ENCODE measurements around the gene GNAO1. TPM values are rescaled to one million over a fixed set of nuclear protein-coding genes. Genes with fewer than 3 reads are reported as not detected.

GNAO1 gene
- total and polyA plus RNA-seq, 9 of the 15 experiments (the other 6 are each of a cell fraction or from before 2014, with no cell fraction given), result 0.07 to 0.42 (median 0.08) TPM; not detected in 5

GRCh38 chr16:56246051-56246817 lies 54.9 kb downstream of the GNAO1 start:
- POLR2A ChIA-PET, result interaction anchor here (0.7 to 1.7 kb wide), 5 partner anchors 9 to 19 kb away, joined by 3 to 7 read pairs (median 3); no protein-coding TSS in a partner anchor
- TF ChIP-seq, protein P1, sequence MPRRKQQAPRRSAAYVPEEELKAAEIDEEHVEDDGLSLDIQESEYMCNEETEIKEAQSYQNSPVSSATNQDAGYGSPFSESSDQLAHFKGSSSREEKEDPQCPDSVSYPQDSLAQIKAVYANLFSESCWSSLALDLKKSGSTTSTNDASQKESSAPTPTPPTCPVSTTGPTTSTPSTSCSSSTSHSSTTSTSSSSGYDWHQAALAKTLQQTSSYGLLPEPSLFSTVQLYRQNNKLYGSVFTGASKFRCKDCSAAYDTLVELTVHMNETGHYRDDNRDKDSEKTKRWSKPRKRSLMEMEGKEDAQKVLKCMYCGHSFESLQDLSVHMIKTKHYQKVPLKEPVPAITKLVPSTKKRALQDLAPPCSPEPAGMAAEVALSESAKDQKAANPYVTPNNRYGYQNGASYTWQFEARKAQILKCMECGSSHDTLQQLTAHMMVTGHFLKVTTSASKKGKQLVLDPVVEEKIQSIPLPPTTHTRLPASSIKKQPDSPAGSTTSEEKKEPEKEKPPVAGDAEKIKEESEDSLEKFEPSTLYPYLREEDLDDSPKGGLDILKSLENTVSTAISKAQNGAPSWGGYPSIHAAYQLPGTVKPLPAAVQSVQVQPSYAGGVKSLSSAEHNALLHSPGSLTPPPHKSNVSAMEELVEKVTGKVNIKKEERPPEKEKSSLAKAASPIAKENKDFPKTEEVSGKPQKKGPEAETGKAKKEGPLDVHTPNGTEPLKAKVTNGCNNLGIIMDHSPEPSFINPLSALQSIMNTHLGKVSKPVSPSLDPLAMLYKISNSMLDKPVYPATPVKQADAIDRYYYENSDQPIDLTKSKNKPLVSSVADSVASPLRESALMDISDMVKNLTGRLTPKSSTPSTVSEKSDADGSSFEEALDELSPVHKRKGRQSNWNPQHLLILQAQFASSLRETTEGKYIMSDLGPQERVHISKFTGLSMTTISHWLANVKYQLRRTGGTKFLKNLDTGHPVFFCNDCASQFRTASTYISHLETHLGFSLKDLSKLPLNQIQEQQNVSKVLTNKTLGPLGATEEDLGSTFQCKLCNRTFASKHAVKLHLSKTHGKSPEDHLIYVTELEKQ (CRISPR knock-in tag; IDR thresholded peaks at IDR 0.05), result no peak
- no peak for TF ChIP-seq STAG1 (CRISPR knock-in tag; IDR thresholded peaks at IDR 0.05; ENCODE audit: borderline replicate concordance)
- TF ChIP-seq BHLHE40 (IDR thresholded peaks at IDR 0.05; ENCODE audit: low read length), result 0 out of 2 replicates have a peak, but pooled peaks have one; percentile 30
- no peak for TF ChIP-seq KDM2B (CRISPR knock-in tag; IDR thresholded peaks at IDR 0.05)
- no peak for TF ChIP-seq HIVEP1 (CRISPR knock-in tag; IDR thresholded peaks at IDR 0.05)
- TF ChIP-seq RNF2 (IDR thresholded peaks at IDR 0.05), result no peak
- 0 out of 2 replicates have a peak, but pooled peaks have one; percentile 5 for TF ChIP-seq CREM (IDR thresholded peaks at IDR 0.05; ENCODE audit: low read depth)
- TF ChIP-seq TCFL5 (CRISPR knock-in tag; conservative IDR thresholded peaks at IDR 0.05), result no peak
- no peak for TF ChIP-seq KAT8 (IDR thresholded peaks at IDR 0.05; ENCODE audit: low read depth)
- no peak for TF ChIP-seq PHF8 (IDR thresholded peaks at IDR 0.05; ENCODE audit: borderline replicate concordance, low read length)
- no peak for TF ChIP-seq NFIX (CRISPR knock-in tag; IDR thresholded peaks at IDR 0.05; ENCODE audit: low read depth)
- TF ChIP-seq USF2 (CRISPR knock-in tag; IDR thresholded peaks at IDR 0.05), result peak; percentile 26; the same call in 1 of the 2 replicates
- no peak for TF ChIP-seq COPS2 (conservative IDR thresholded peaks at IDR 0.05)
- TF ChIP-seq, protein P2, sequence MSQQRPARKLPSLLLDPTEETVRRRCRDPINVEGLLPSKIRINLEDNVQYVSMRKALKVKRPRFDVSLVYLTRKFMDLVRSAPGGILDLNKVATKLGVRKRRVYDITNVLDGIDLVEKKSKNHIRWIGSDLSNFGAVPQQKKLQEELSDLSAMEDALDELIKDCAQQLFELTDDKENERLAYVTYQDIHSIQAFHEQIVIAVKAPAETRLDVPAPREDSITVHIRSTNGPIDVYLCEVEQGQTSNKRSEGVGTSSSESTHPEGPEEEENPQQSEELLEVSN (IDR thresholded peaks at IDR 0.05; ENCODE audit: borderline replicate concordance in 1 of 2, extremely low read depth in 1 of 2, insufficient read depth in 1 of 2, insufficient read length in 1 of 2, low read depth in 1 of 2, low read length in 1 of 2, poor library complexity in 1 of 2, severe bottlenecking in 1 of 2), result peak in 1 of 2 experiments; percentile 18
- TF ChIP-seq C11orf30 (IDR thresholded peaks at IDR 0.05; ENCODE audit: low read depth), result no peak
- no peak for TF ChIP-seq ZNF785 (CRISPR knock-in tag; IDR thresholded peaks at IDR 0.05)
- no peak for TF ChIP-seq ZFP36 (IDR thresholded peaks at IDR 0.05; ENCODE audit: low read depth, low read length, partially characterized antibody)

More at GRCh38 chr16:56246051-56246817, 54.9 kb downstream of the GNAO1 start:
- Histone ChIP-seq H3K79me2 (ENCODE audit: control insufficient read depth, insufficient read depth, low read length) (no peaks in the 10 kb centered on the region), H3K36me3 (ENCODE audit: control insufficient read depth, insufficient read depth, low read length) (no peaks in the 10 kb centered on the region), H3K9me1 (ENCODE audit: control insufficient read depth, insufficient read depth, low read length) (no peaks in the 10 kb centered on the region), H3K9ac (ENCODE audit: insufficient read depth in 1 of 2, low read depth in 2 of 2, low read length in 2 of 2) (0 out of 4 replicates have a peak overlapping the region, but pooled peaks of 1 of the 2 experiments have one; percentile 1), H3K4me2 (ENCODE audit: insufficient read depth, low read length) (peak overlapping the region; percentile 39; the same call in 1 of the 2 replicates), H3K27me3 (ENCODE audit: control insufficient read depth in 2 of 2, insufficient read depth in 2 of 2, low read length in 2 of 2) (no peaks in the 10 kb centered on the region; a peak in 1 of 5 replicates), H4K20me1 (replicated peaks; ENCODE audit: control insufficient read depth, insufficient read depth, low read length) (no peaks in the 10 kb centered on the region), H3K4me1 (replicated peaks in 1 of 2; ENCODE audit: control insufficient read depth in 2 of 2, insufficient read depth in 2 of 2, low read length in 2 of 2) (peaks cover 7% of the 10 kb centered on the region in 2 experiments; a peak in 4 of 5 replicates), H2AFZ (ENCODE audit: low read depth, low read length) (peak overlapping the region; percentile 88), H3K27ac (ENCODE audit: extremely low read depth, low read depth, low read length) (no peak overlapping the region), H3K4me3 (no peak overlapping the region), H3K9me3 (replicated peaks; ENCODE audit: control insufficient read depth, insufficient read depth, low read depth, low read length) (no peaks in the 10 kb centered on the region)
- CTCF ChIA-PET (ENCODE audit: low intra/inter-chr PET ratio), result no interaction called here
- FAIRE-seq (peak; percentile 82), ATAC-seq (peak; percentile 86), DNase-seq (ENCODE audit: extremely low read depth in 1 of 4, low spot score in 3 of 4) (peak in 2 of 4 experiments; percentile 23 to 50)
- whole genome bisulfite sequencing (ENCODE audit: insufficient coverage, low coverage, missing lambda C conversion rate), result 35% methylated on average over 13 of the region's 13 CpGs
- in situ Hi-C loops (cut with MboI), result no loop called here
- no TSS peak for BruUV-seq (replicated peaks)
- intact Hi-C loops (cut with micrococcal nuclease), result loop anchor here (5.0 kb wide), 1 partner anchor 71 kb away; no protein-coding TSS in a partner anchor
